AG09309 (cell line): ENCODE data around the gene PHF19.

Experiments used
- DNase-seq: peaks from one replicate; pipeline ENCODE4 v3.0.0-alpha.2; 2010; ENCODE audit warnings: low read depth
- H3K4me3 ChIP-seq: 2 replicates; pipeline ENCODE4 v1.5.1; 2011; ENCODE audit warnings: mild to moderate bottlenecking, low read depth, low read length, moderate library complexity; ENCODE audit not compliant: control insufficient read depth
- TF ChIP-seq, protein P1 (sequence below): IDR thresholded peaks from 2 replicates; pipeline ENCODE4 v1.5.1; 2011; ENCODE audit warnings: mild to moderate bottlenecking, low read depth, low read length, inconsistent platforms; ENCODE audit not compliant: insufficient read depth, control insufficient read depth; ENCODE audit errors: missing control alignments

PHF19 gene

DNA sequence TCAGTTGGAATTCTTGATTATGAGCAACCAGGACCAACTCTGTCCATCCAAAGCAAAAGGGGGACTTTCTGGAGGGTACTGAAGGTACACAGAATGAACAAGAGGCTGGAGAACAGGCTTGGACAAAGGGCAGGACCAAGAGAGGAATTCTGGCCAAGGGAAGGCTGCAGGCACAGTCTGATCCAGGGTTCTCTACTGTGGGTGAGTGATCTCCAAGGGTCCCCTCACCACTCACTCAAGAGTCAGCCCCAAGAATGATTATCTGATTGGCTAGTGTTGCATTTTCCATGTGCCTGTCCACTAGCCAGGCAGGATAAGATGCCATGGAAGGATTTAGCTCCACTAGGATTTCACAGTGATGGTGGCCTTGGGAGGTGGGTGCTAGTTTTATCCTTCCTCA, 11.6 kb upstream of the PHF19 start:
- H3K4me3 ChIP-seq = no peak overlapping the region
- TF ChIP-seq, protein P1, sequence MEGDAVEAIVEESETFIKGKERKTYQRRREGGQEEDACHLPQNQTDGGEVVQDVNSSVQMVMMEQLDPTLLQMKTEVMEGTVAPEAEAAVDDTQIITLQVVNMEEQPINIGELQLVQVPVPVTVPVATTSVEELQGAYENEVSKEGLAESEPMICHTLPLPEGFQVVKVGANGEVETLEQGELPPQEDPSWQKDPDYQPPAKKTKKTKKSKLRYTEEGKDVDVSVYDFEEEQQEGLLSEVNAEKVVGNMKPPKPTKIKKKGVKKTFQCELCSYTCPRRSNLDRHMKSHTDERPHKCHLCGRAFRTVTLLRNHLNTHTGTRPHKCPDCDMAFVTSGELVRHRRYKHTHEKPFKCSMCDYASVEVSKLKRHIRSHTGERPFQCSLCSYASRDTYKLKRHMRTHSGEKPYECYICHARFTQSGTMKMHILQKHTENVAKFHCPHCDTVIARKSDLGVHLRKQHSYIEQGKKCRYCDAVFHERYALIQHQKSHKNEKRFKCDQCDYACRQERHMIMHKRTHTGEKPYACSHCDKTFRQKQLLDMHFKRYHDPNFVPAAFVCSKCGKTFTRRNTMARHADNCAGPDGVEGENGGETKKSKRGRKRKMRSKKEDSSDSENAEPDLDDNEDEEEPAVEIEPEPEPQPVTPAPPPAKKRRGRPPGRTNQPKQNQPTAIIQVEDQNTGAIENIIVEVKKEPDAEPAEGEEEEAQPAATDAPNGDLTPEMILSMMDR = no peak
- no peak for DNase-seq

DNA sequence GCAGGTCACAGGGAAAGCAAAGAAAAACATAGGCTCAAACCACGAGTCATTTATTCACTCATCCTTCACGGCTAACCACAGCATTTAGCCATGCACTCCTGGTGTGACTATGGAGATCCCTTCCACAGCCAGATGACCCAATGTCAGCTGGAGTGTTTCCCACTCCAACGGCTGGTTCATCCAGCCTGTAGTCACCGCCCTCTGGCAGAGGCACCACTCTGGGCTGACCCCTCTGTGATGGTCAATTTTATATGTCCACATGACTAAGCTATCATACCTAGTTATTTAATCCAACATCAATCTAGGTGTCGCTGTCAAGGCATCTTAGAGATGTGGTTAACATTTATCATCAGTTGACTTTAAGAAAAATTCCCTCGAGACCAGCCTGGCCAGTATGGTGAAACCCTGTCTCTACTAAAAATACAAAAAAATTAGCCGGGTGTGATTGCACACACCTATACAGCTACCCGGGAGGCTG, 9.5 kb upstream of the PHF19 start:
- H3K4me3 ChIP-seq = no peak overlapping the region
- TF ChIP-seq, protein P1 = no peak
- DNase-seq = no peak

DNA sequence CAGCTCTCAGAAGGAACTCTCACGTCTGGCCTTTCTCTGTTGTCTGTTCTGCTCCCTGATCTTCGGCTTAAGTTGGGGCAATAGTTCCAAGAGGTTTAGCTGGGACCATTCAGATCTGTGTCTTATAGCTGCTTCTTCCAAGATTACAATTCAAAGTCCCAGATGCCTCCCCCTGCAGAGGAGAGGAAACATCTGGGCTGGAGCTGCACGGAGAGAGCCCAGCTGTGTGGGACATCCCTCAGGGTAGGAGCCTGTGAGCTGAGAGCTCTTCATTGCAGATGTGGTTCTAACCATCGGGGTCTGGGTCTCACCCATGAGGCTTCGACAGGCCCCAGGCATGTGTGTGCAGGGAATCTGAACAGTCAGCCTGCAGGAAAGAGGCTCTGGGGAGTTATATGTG, 9.0 kb upstream of the PHF19 start:
- H3K4me3 ChIP-seq = no peak overlapping the region
- DNase-seq = no peak

DNA sequence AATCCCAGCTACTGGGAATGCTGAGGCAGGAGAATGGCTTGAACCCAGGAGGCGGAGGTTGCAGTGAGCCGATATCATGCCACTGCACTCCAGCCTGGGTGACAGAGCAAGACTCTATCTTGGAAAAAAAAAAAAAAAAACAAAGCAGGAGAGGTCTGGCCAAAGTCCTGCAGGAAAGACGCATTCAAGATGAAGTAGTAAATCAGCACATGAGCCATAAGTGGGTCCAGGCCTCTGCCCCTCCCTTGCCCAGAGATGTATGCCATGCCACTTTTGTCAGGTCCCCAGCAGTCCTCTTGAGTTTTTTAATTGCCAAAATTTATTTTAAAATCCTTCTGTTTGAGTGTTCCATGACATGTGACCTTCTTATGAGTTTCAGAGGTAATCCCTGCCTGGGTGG, 8.5 kb upstream of the PHF19 start:
- no peak for DNase-seq
- TF ChIP-seq, protein P1 = no peak
- H3K4me3 ChIP-seq = no peak overlapping the region

More for the DNA sequence above, 9.0 kb upstream of the PHF19 start:
- TF ChIP-seq, protein P1 = no peak

DNA sequence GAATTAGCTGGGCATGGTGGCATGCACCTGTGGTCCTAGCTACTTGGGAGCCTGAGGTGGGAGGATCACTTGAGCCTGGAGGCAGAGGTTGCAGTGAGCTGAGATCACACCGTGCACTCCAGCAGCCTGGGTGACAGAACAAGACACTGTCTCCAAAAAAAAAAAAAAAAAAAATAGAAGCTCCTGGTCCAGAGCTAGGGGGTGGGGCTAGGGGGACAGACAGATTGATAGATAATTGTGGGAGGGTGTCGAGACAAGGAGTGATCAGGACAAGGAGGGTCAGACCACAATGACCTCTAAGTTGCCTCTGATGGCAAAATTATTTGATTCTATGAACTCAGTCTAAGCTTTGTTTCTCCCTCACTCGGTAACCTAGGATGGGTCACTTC, 6.6 kb upstream of the PHF19 start:
- TF ChIP-seq, protein P1 = no peak
- DNase-seq = no peak
- H3K4me3 ChIP-seq = no peak overlapping the region

DNA sequence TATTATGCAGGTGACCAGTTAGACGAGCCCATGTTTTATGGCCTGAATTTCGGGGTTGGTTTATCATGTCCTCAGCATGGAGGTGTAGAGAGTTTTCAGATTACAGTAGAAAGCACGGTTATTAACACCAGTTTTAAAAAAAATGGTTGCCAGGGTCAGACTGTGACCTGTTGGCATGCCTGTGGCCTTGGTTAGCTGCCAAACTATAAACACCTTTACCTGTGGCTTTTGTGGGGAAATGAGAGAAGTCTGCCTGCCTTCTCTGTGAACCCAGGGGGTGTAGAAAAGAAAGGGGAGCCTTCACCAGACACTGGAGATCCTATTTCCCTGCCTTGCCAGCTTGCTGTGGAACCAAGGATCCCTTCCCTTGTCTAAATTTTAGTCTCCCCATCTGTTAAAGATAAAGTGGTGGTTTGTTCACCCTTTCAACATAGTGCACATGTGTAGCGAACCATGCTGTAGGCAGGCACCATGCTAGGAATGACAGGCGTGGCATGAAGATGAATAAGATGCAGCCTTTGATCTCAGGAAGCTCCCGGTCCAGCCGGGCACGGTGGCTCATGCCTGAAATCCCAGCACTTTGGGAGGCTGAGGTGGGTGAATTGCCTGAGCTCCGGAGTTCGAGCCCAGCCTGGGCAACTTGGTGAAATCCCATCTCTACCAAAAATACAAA, 6.1 kb upstream of the PHF19 start:
- TF ChIP-seq, protein P1 = no peak
- DNase-seq = no peak
- no peak overlapping the region for H3K4me3 ChIP-seq
